Measurements from ENCODE around the gene ZNF687. TPM values are rescaled to one million over a fixed set of nuclear protein-coding genes. Genes with fewer than 3 reads are reported as not detected.

The ZNF687 gene
- polyA plus RNA-seq, 1 of the 3 experiments (the other 2 are of a cell fraction), result 15.8 TPM

DNA sequence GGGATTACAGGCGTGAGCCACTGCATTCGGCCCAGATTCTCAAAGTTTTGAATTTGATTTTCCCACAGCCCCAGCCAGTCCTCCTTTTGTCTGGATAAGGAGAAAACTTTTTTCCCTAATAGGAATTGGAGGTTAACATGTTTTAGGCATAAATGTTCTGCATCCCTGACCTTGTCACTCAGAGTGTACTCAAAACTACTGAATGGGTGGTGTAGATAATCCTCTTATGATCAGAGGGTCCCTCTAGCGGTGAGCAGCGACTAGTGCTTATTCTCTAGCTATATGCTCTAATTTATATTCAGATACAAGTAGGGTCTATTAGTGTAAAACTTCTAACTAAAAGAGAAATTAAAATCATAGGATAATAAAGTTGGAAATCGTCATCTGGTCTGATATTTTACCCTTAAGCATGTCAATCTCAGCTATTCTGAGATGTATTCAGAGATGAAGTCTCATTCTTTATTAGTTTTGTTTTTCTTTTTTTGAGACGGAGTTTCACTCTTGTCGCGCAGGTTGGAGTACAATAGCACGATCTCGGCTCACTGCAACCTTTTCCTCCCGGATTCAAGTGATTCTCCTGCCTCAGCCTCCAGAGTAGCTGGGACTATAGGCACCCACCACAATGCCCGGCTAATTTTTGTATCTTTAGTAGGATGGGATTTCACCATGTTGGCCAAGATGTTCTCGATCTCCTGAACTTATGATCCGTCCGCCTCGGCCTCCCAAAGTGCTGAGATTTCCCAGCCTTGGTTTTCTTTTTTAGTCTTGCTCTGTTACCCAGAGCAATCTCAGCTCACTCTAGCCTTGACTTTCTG lies 30.2 kb upstream of the ZNF687 start (continued):
- TF ChIP-seq CTCF (IDR thresholded peaks at IDR 0.05) (peak; percentile 96), RFX5 (IDR thresholded peaks at IDR 0.05; ENCODE audit: low read length) (no peak), GABPA (IDR thresholded peaks at IDR 0.05; ENCODE audit: low read depth) (no peak), ZBTB33 (IDR thresholded peaks at IDR 0.05; ENCODE audit: borderline replicate concordance, low read depth) (no peak), EP300 (IDR thresholded peaks at IDR 0.05; ENCODE audit: borderline replicate concordance in 1 of 2, low read depth in 1 of 2, low read length in 1 of 2) (no peak), MEF2A (IDR thresholded peaks at IDR 0.05; ENCODE audit: borderline replicate concordance, low read depth) (no peak), YY1 (IDR thresholded peaks at IDR 0.05; ENCODE audit: low read depth) (no peak), GATA2 (CRISPR knock-in tag; IDR thresholded peaks at IDR 0.05) (no peak), MXI1 (IDR thresholded peaks at IDR 0.05; ENCODE audit: low read depth, low read length) (0 out of 2 replicates have a peak, but pooled peaks have one; percentile 27), NRF1 (IDR thresholded peaks at IDR 0.05; ENCODE audit: low read depth, low read length) (no peak), FOXM1 (IDR thresholded peaks at IDR 0.05; ENCODE audit: low read depth) (no peak), RAD21 (IDR thresholded peaks at IDR 0.05; ENCODE audit: low read length) (peak; percentile 80), RCOR1 (IDR thresholded peaks at IDR 0.05; ENCODE audit: low read length) (no peak), RXRA (IDR thresholded peaks at IDR 0.05; ENCODE audit: borderline replicate concordance, low read depth) (no peak), TAF1 (IDR thresholded peaks at IDR 0.05; ENCODE audit: borderline replicate concordance, low read depth, low read length) (no peak)
- TF ChIP-seq, protein P1, sequence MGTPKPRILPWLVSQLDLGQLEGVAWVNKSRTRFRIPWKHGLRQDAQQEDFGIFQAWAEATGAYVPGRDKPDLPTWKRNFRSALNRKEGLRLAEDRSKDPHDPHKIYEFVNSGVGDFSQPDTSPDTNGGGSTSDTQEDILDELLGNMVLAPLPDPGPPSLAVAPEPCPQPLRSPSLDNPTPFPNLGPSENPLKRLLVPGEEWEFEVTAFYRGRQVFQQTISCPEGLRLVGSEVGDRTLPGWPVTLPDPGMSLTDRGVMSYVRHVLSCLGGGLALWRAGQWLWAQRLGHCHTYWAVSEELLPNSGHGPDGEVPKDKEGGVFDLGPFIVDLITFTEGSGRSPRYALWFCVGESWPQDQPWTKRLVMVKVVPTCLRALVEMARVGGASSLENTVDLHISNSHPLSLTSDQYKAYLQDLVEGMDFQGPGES (IDR thresholded peaks at IDR 0.05; ENCODE audit: low read depth, low read length), result no peak
